ENCODE results near the gene VWA3A.

GRCh38 chr16:22091721-22092120 lies 620 bp upstream of the VWA3A start:
- TF ChIP-seq POLR2A (IDR thresholded peaks at IDR 0.05; ENCODE audit: low read length): no peak
- no peak for TF ChIP-seq GATA1 (IDR thresholded peaks at IDR 0.05; ENCODE audit: low read depth, low read length)

All from erythroblast (primary cell).